SK-N-SH treated with all-trans-retinoic acid at 6 μM for 48 hours (cell line): ENCODE measurements around the gene CEACAM5.
"Not testable (repeated sequence)": the region's sequence is repeated elsewhere in the genome, so short reads cannot be mapped to it uniquely, and the experiment has no call there.

ENCODE experiments used
- ATAC-seq: fragments of 200-7000 bp; cut with Tn5 transposase; 3 replicates; pipeline ENCODE4 v1.9.1; 2020; ENCODE audit warnings: mild to moderate bottlenecking, moderate library complexity
- ARNTL ChIP-seq: fragments of 450-650 bp; formaldehyde crosslinking; IDR thresholded peaks from 2 replicates; pipeline ENCODE4 v1.5.0; 2020; ENCODE audit warnings: low read depth, mild to moderate bottlenecking, moderate library complexity, borderline replicate concordance
- BACH2 ChIP-seq: fragments of 250-450 bp; sonication (Bioruptor Pico); IDR thresholded peaks from 2 replicates; pipeline ENCODE4 v1.9.0; 2021; ENCODE audit warnings: mild to moderate bottlenecking, borderline replicate concordance
- CREB5 ChIP-seq: fragments of 250-450 bp; sonication (Bioruptor Pico); IDR thresholded peaks from 2 replicates; pipeline ENCODE4 v1.5.1; 2020; ENCODE audit warnings: low read depth, mild to moderate bottlenecking, moderate library complexity
- CSDC2 ChIP-seq: fragments of 250-450 bp; sonication (Bioruptor Pico); IDR thresholded peaks from 2 replicates; pipeline ENCODE4 v1.5.0; 2020; ENCODE audit warnings: mild to moderate bottlenecking, moderate library complexity
- GLIS3 ChIP-seq: fragments of 250-450 bp; sonication (Bioruptor Pico); IDR thresholded peaks from 2 replicates; pipeline ENCODE4 v1.5.0; 2020; ENCODE audit warnings: mild to moderate bottlenecking, moderate library complexity
- OSR1 ChIP-seq: fragments of 250-450 bp; sonication (Bioruptor Pico); IDR thresholded peaks from 2 replicates; pipeline ENCODE4 v1.8.0; 2022; ENCODE audit warnings: moderate library complexity, mild to moderate bottlenecking, inconsistent platforms
- PATZ1 ChIP-seq: fragments of 250-450 bp; sonication (Bioruptor Pico); IDR thresholded peaks from 2 replicates; pipeline ENCODE4 v1.8.0; 2020; ENCODE audit warnings: mild to moderate bottlenecking, moderate library complexity, borderline replicate concordance
- POU6F1 ChIP-seq: fragments of 250-450 bp; sonication (Bioruptor Pico); IDR thresholded peaks from 2 replicates; pipeline ENCODE4 v1.8.0; 2021; ENCODE audit warnings: low read depth, mild to moderate bottlenecking, moderate library complexity, borderline replicate concordance
- PPARA ChIP-seq: fragments of 250-450 bp; sonication (Bioruptor Pico); IDR thresholded peaks from 2 replicates; pipeline ENCODE4 v1.5.0; 2020; ENCODE audit warnings: mild to moderate bottlenecking, borderline replicate concordance
- RARB ChIP-seq: fragments of 250-450 bp; sonication (Bioruptor Pico); IDR thresholded peaks from 2 replicates; pipeline ENCODE4 v1.8.0; 2021; ENCODE audit warnings: mild to moderate bottlenecking, moderate library complexity
- SNAI2 ChIP-seq: fragments of 250-450 bp; sonication (Bioruptor Pico); IDR thresholded peaks from 2 replicates; pipeline ENCODE4 v1.5.0; 2020; ENCODE audit warnings: mild to moderate bottlenecking, moderate library complexity
- TCF4 ChIP-seq: fragments of 250-450 bp; sonication (Bioruptor Pico); IDR thresholded peaks from 2 replicates; pipeline ENCODE4 v1.8.0; 2021; ENCODE audit warnings: mild to moderate bottlenecking, moderate library complexity, borderline replicate concordance
- TOX ChIP-seq: fragments of 250-450 bp; sonication (Bioruptor Pico); IDR thresholded peaks from 2 replicates; pipeline ENCODE4 v1.8.0; 2021; ENCODE audit warnings: mild to moderate bottlenecking, moderate library complexity, borderline replicate concordance
- TSHZ2 ChIP-seq: fragments of 250-450 bp; sonication (Bioruptor Pico); IDR thresholded peaks from 2 replicates; pipeline ENCODE4 v1.5.0; 2020; ENCODE audit warnings: mild to moderate bottlenecking, moderate library complexity
- ZC3H10 ChIP-seq: fragments of 250-450 bp; sonication (Bioruptor Pico); IDR thresholded peaks from 2 replicates; pipeline ENCODE4 v1.5.1; 2021; ENCODE audit warnings: mild to moderate bottlenecking, moderate library complexity
- ZFP30 ChIP-seq: fragments of 450-650 bp; formaldehyde crosslinking; IDR thresholded peaks from 2 replicates; pipeline ENCODE4 v1.5.0; 2022; ENCODE audit warnings: mild to moderate bottlenecking, moderate library complexity
- ZNF565 ChIP-seq: fragments of 450-650 bp; formaldehyde crosslinking; conservative IDR thresholded peaks from 2 replicates; pipeline ENCODE4 v1.5.0; 2020; ENCODE audit warnings: low read depth, mild to moderate bottlenecking, moderate library complexity
- ZNF8 ChIP-seq: fragments of 450-650 bp; formaldehyde crosslinking; IDR thresholded peaks from 2 replicates; pipeline ENCODE4 v1.5.0; 2020; ENCODE audit warnings: mild to moderate bottlenecking, moderate library complexity

The CEACAM5 gene

GRCh38 chr19:41746593-41747227 is 38.3 kb downstream of the CEACAM5 start:
- TF ChIP-seq BACH2 (CRISPR knock-in tag) (no peak), ZNF8 (CRISPR knock-in tag) (no peak), ARNTL (CRISPR knock-in tag) (no peak), ZFP30 (CRISPR knock-in tag) (no peak), OSR1 (no peak), SNAI2 (no peak), ZC3H10 (CRISPR knock-in tag) (no peak), CREB5 (CRISPR knock-in tag) (no peak)
- peak; percentile 95 for ATAC-seq

GRCh38 chr19:41748012-41748411 is 39.6 kb downstream of the CEACAM5 start:
- TF ChIP-seq BACH2 (CRISPR knock-in tag) = no peak
- no peak for TF ChIP-seq ZNF565
- no peak for TF ChIP-seq PATZ1 (CRISPR knock-in tag)
- TF ChIP-seq SNAI2 = no peak
- no peak for TF ChIP-seq PPARA (CRISPR knock-in tag)
- no peak for TF ChIP-seq TCF4 (CRISPR knock-in tag)
- no peak for TF ChIP-seq ZC3H10 (CRISPR knock-in tag)
- no peak for TF ChIP-seq ZNF8 (CRISPR knock-in tag)
- TF ChIP-seq CSDC2 (CRISPR knock-in tag) = no peak
- TF ChIP-seq TSHZ2 (CRISPR knock-in tag) = no peak
- no peak for TF ChIP-seq TOX (CRISPR knock-in tag)
- TF ChIP-seq RARB (CRISPR knock-in tag) = no peak
- no peak for TF ChIP-seq ARNTL (CRISPR knock-in tag)
- TF ChIP-seq POU6F1 (CRISPR knock-in tag) = no peak
- TF ChIP-seq GLIS3 (CRISPR knock-in tag) = no peak
- TF ChIP-seq ZFP30 (CRISPR knock-in tag) = no peak
- TF ChIP-seq CREB5 (CRISPR knock-in tag) = no peak
- no peak for ATAC-seq

- ATAC-seq = not testable (repeated sequence)
These were observed 42.1 kb downstream of the CEACAM5 start for GRCh38 chr19:41750248-41751134.
